ENCODE data around the gene SREBF2. TPM values are rescaled to one million over a fixed set of nuclear protein-coding genes. Genes with fewer than 3 reads are reported as not detected.

The SREBF2 gene
- total RNA-seq, 2 donors from 2014 or later: 127 to 131 TPM

GRCh38 chr22:41880653-41881052 lies 47.7 kb downstream of the SREBF2 start:
- Mint-ChIP-seq H3K4me3 (no peak overlapping the region), H3K36me3 (ENCODE audit: insufficient read depth in 2 of 2) (peaks cover 21 to 49% of the 10 kb centered on the region in 2 donors), H3K4me1 (ENCODE audit: low read depth) (peaks cover 52% of the 10 kb centered on the region), H3K9me3 (no peaks in the 10 kb centered on the region), H3K27ac (no peak overlapping the region), H3K27me3 (ENCODE audit: low read depth) (no peaks in the 10 kb centered on the region)
- no peak for ATAC-seq (replicated peaks in 1 of 2)
- no peak for DNase-seq

GRCh38 chr22:41883400-41883799 lies 50.5 kb downstream of the SREBF2 start:
- no peaks in the 10 kb centered on the region for H3K9me3 Mint-ChIP-seq

GRCh38 chr22:41885116-41885515 lies 52.2 kb downstream of the SREBF2 start:
- H3K4me1 Mint-ChIP-seq (ENCODE audit: low read depth): peaks cover 24% of the 10 kb centered on the region
- no peaks in the 10 kb centered on the region for H3K9me3 Mint-ChIP-seq
- H3K27ac Mint-ChIP-seq: no peak overlapping the region
- DNase-seq (no peak), ATAC-seq (replicated peaks in 1 of 2) (no peak)
- H3K36me3 Mint-ChIP-seq (ENCODE audit: insufficient read depth in 2 of 2): peaks cover 22 to 50% of the 10 kb centered on the region in 2 donors
- H3K27me3 Mint-ChIP-seq (ENCODE audit: low read depth): no peaks in the 10 kb centered on the region
- no peak overlapping the region for H3K4me3 Mint-ChIP-seq

More at GRCh38 chr22:41883400-41883799, 50.5 kb downstream of the SREBF2 start:
- Mint-ChIP-seq H3K27ac (no peak overlapping the region), H3K4me3 (no peak overlapping the region), H3K27me3 (ENCODE audit: low read depth) (no peaks in the 10 kb centered on the region), H3K36me3 (ENCODE audit: insufficient read depth in 2 of 2) (peaks cover 27 to 55% of the 10 kb centered on the region in 2 donors), H3K4me1 (ENCODE audit: low read depth) (peaks cover 25% of the 10 kb centered on the region)
- no peak for DNase-seq
- peak in 1 of 2 donors; percentile 20 for ATAC-seq (replicated peaks in 1 of 2)

GRCh38 chr22:41885516-41885915 lies 52.6 kb downstream of the SREBF2 start:
- DNase-seq (no peak), ATAC-seq (replicated peaks in 1 of 2) (no peak)
- no peak overlapping the region for H3K4me3 Mint-ChIP-seq
- peaks cover 23 to 47% of the 10 kb centered on the region in 2 donors for H3K36me3 Mint-ChIP-seq (ENCODE audit: insufficient read depth in 2 of 2)
- no peak overlapping the region for H3K27ac Mint-ChIP-seq
- no peaks in the 10 kb centered on the region for H3K9me3 Mint-ChIP-seq
- H3K27me3 Mint-ChIP-seq (ENCODE audit: low read depth): no peaks in the 10 kb centered on the region
- H3K4me1 Mint-ChIP-seq (ENCODE audit: low read depth): peaks cover 24% of the 10 kb centered on the region

GRCh38 chr22:41888627-41889200 lies 55.8 kb downstream of the SREBF2 start:
- H3K36me3 Mint-ChIP-seq (ENCODE audit: insufficient read depth in 2 of 2): peaks cover 14 to 33% of the 10 kb centered on the region in 2 donors
- DNase-seq (no peak), ATAC-seq (replicated peaks in 1 of 2) (no peak)
- no peaks in the 10 kb centered on the region for H3K9me3 Mint-ChIP-seq
- H3K4me3 Mint-ChIP-seq: no peak overlapping the region
- no peaks in the 10 kb centered on the region for H3K27me3 Mint-ChIP-seq (ENCODE audit: low read depth)
- H3K27ac Mint-ChIP-seq: peak overlapping the region; percentile 8
- no peaks in the 10 kb centered on the region for H3K4me1 Mint-ChIP-seq (ENCODE audit: low read depth)

- H3K4me1 Mint-ChIP-seq (ENCODE audit: low read depth): no peaks in the 10 kb centered on the region
- no peaks in the 10 kb centered on the region for H3K27me3 Mint-ChIP-seq (ENCODE audit: low read depth)
- H3K9me3 Mint-ChIP-seq: no peaks in the 10 kb centered on the region
- DNase-seq (no peak), ATAC-seq (replicated peaks in 1 of 2) (no peak)
- peaks cover 8 to 28% of the 10 kb centered on the region in 2 donors for H3K36me3 Mint-ChIP-seq (ENCODE audit: insufficient read depth in 2 of 2)
- H3K4me3 Mint-ChIP-seq: no peak overlapping the region
- no peak overlapping the region for H3K27ac Mint-ChIP-seq
Measured at GRCh38 chr22:41891407-41891806, 58.5 kb downstream of the SREBF2 start.

- Mint-ChIP-seq H3K27ac (no peak overlapping the region), H3K9me3 (no peaks in the 10 kb centered on the region), H3K27me3 (ENCODE audit: low read depth) (no peaks in the 10 kb centered on the region), H3K4me1 (ENCODE audit: low read depth) (no peaks in the 10 kb centered on the region), H3K36me3 (ENCODE audit: insufficient read depth in 2 of 2) (peaks cover 6 to 21% of the 10 kb centered on the region in 2 donors), H3K4me3 (no peak overlapping the region)
- no peak for ATAC-seq (replicated peaks in 1 of 2)
- DNase-seq: no peak
Measured at GRCh38 chr22:41892721-41893120, 59.8 kb downstream of the SREBF2 start.

- no peaks in the 10 kb centered on the region for H3K9me3 Mint-ChIP-seq
- no peak for ATAC-seq (replicated peaks in 1 of 2)
- DNase-seq: no peak
- H3K4me1 Mint-ChIP-seq (ENCODE audit: low read depth): no peaks in the 10 kb centered on the region
- H3K27ac Mint-ChIP-seq: no peak overlapping the region
- peaks cover 3 to 18% of the 10 kb centered on the region in 2 donors for H3K36me3 Mint-ChIP-seq (ENCODE audit: insufficient read depth in 2 of 2)
- H3K4me3 Mint-ChIP-seq: no peak overlapping the region
- no peaks in the 10 kb centered on the region for H3K27me3 Mint-ChIP-seq (ENCODE audit: low read depth)
Measured at GRCh38 chr22:41893591-41894375, 60.9 kb downstream of the SREBF2 start.

- no peaks in the 10 kb centered on the region for H3K4me1 Mint-ChIP-seq (ENCODE audit: low read depth)
- H3K9me3 Mint-ChIP-seq: no peaks in the 10 kb centered on the region
- ATAC-seq (replicated peaks in 1 of 2) (no peak), DNase-seq (no peak)
- no peak overlapping the region for H3K4me3 Mint-ChIP-seq
- H3K36me3 Mint-ChIP-seq (ENCODE audit: insufficient read depth in 2 of 2): peaks cover 0 to 12% of the 10 kb centered on the region in 2 donors
- no peaks in the 10 kb centered on the region for H3K27me3 Mint-ChIP-seq (ENCODE audit: low read depth)
- H3K27ac Mint-ChIP-seq: no peak overlapping the region
Measured at GRCh38 chr22:41898645-41899044, 65.7 kb downstream of the SREBF2 start.

- Mint-ChIP-seq H3K27ac (no peak overlapping the region), H3K4me1 (ENCODE audit: low read depth) (no peaks in the 10 kb centered on the region), H3K36me3 (ENCODE audit: insufficient read depth in 2 of 2) (peaks cover 0 to 12% of the 10 kb centered on the region in 2 donors), H3K9me3 (no peaks in the 10 kb centered on the region), H3K4me3 (no peak overlapping the region), H3K27me3 (ENCODE audit: low read depth) (no peaks in the 10 kb centered on the region)
- no peak for DNase-seq
- no peak for ATAC-seq (replicated peaks in 1 of 2)
Measured at GRCh38 chr22:41899110-41899509, 66.2 kb downstream of the SREBF2 start.

GRCh38 chr22:41899992-41900651 lies 67.2 kb downstream of the SREBF2 start:
- H3K27me3 Mint-ChIP-seq (ENCODE audit: low read depth): no peaks in the 10 kb centered on the region
- no peak for ATAC-seq (replicated peaks in 1 of 2)
- no peak overlapping the region for H3K4me3 Mint-ChIP-seq
- no peak overlapping the region for H3K27ac Mint-ChIP-seq
- no peaks in the 10 kb centered on the region for H3K9me3 Mint-ChIP-seq
- no peak for DNase-seq
- peaks cover 0 to 10% of the 10 kb centered on the region in 2 donors for H3K36me3 Mint-ChIP-seq (ENCODE audit: insufficient read depth in 2 of 2)
- H3K4me1 Mint-ChIP-seq (ENCODE audit: low read depth): no peaks in the 10 kb centered on the region

GRCh38 chr22:41900652-41901312 lies 67.9 kb downstream of the SREBF2 start:
- ATAC-seq (replicated peaks in 1 of 2): no peak
- Mint-ChIP-seq H3K36me3 (ENCODE audit: insufficient read depth in 2 of 2) (peaks cover 0 to 10% of the 10 kb centered on the region in 2 donors), H3K9me3 (no peaks in the 10 kb centered on the region), H3K4me1 (ENCODE audit: low read depth) (no peaks in the 10 kb centered on the region), H3K4me3 (no peak overlapping the region), H3K27ac (no peak overlapping the region), H3K27me3 (ENCODE audit: low read depth) (no peaks in the 10 kb centered on the region)
- DNase-seq: no peak

GRCh38 chr22:41902016-41902415 lies 69.1 kb downstream of the SREBF2 start:
- Mint-ChIP-seq H3K27me3 (ENCODE audit: low read depth) (no peaks in the 10 kb centered on the region), H3K36me3 (ENCODE audit: insufficient read depth in 2 of 2) (peaks cover 0 to 10% of the 10 kb centered on the region in 2 donors)

More at GRCh38 chr22:41902016-41902415, 69.1 kb downstream of the SREBF2 start:
- DNase-seq (no peak), ATAC-seq (replicated peaks in 1 of 2) (no peak)
- H3K4me1 Mint-ChIP-seq (ENCODE audit: low read depth): no peaks in the 10 kb centered on the region
- H3K4me3 Mint-ChIP-seq: no peak overlapping the region
- no peak overlapping the region for H3K27ac Mint-ChIP-seq
- no peaks in the 10 kb centered on the region for H3K9me3 Mint-ChIP-seq
